WTC11 (cell line): ENCODE measurements around the gene RPL19. TPM values are rescaled to one million over a fixed set of nuclear protein-coding genes. Genes with fewer than 3 reads are reported as not detected.

ENCODE experiments used
- ATAC-seq: fragments of 200-7000 bp; cut with Tn5 transposase; 2 replicates; pipeline ENCODE4 v1.10.0; 2021; ENCODE audit warnings: mild to moderate bottlenecking, moderate library complexity
- CTCF ChIA-PET: fragments of 300-600 bp; sonication (Branson Sonifier 250); formaldehyde crosslinking; loops from one replicate; lab custom pipeline; 2021; ENCODE audit warnings: antibody characterized with exemption; lab: Charles Lee
- POLR2A ChIA-PET: fragments of 350-600 bp; sonication (Branson Sonifier 250); formaldehyde crosslinking; loops from one replicate; lab custom pipeline; 2021; ENCODE audit warnings: antibody characterized with exemption; lab: Charles Lee
- DNase-seq: peaks from one replicate; pipeline ENCODE4 v3.0.0; 2021; ENCODE audit warnings: low spot score
- H3K27ac Mint-ChIP-seq: 2 replicates; pipeline ENCODE4 v1.8.0; 2021; ENCODE audit warnings: mixed read lengths
- H3K27me3 Mint-ChIP-seq: 2 replicates; pipeline ENCODE4 v1.8.0; 2021; ENCODE audit warnings: low read depth, mild to moderate bottlenecking, moderate library complexity, mixed read lengths
- H3K36me3 Mint-ChIP-seq: 2 replicates; pipeline ENCODE4 v1.8.0; 2021; ENCODE audit warnings: mixed read lengths
- H3K4me1 Mint-ChIP-seq: 2 replicates; pipeline ENCODE4 v1.8.0; 2022; ENCODE audit warnings: mixed read lengths
- H3K4me3 Mint-ChIP-seq: 2 replicates; pipeline ENCODE4 v1.8.0; 2021; ENCODE audit warnings: mild to moderate bottlenecking, moderate library complexity, mixed read lengths
- H3K9me3 Mint-ChIP-seq: 2 replicates; pipeline ENCODE4 v1.8.0; 2021; ENCODE audit warnings: mixed read lengths
- ARID4B ChIP-seq: sonication (generic); formaldehyde crosslinking; IDR thresholded peaks from 2 replicates; pipeline ENCODE4 v1.8.0; 2023; ENCODE audit warnings: missing genetic modification reagents, mild to moderate bottlenecking, borderline replicate concordance
- ATF1 ChIP-seq: sonication (generic); formaldehyde crosslinking; IDR thresholded peaks from 2 replicates; pipeline ENCODE4 v1.8.1; 2023; ENCODE audit warnings: mild to moderate bottlenecking, moderate library complexity, missing genetic modification reagents
- ATF2 ChIP-seq: sonication (generic); formaldehyde crosslinking; IDR thresholded peaks from 2 replicates; pipeline ENCODE4 v1.8.1; 2022; ENCODE audit warnings: low read depth, missing genetic modification reagents, borderline replicate concordance
- CREM ChIP-seq: sonication (generic); formaldehyde crosslinking; IDR thresholded peaks from 2 replicates; pipeline ENCODE4 v1.8.1; 2022; ENCODE audit warnings: mild to moderate bottlenecking, missing genetic modification reagents, moderate library complexity
- IRF1 ChIP-seq: sonication (generic); formaldehyde crosslinking; IDR thresholded peaks from 2 replicates; pipeline ENCODE4 v1.8.0; 2023; ENCODE audit warnings: missing genetic modification reagents
- JUN ChIP-seq: sonication (generic); formaldehyde crosslinking; IDR thresholded peaks from 2 replicates; pipeline ENCODE4 v1.8.0; 2023; ENCODE audit warnings: mild to moderate bottlenecking, missing genetic modification reagents
- MXD4 ChIP-seq: fragments of 250-450 bp; sonication (Bioruptor Pico); IDR thresholded peaks from 2 replicates; pipeline ENCODE4 v1.8.0; 2021; ENCODE audit warnings: mild to moderate bottlenecking, moderate library complexity, borderline replicate concordance
- NR1H2 ChIP-seq: sonication (generic); formaldehyde crosslinking; IDR thresholded peaks from 2 replicates; pipeline ENCODE4 v1.9.0; 2021; ENCODE audit warnings: mild to moderate bottlenecking, moderate library complexity, missing genetic modification reagents
- OVOL2 ChIP-seq: fragments of 250-450 bp; sonication (Bioruptor Pico); IDR thresholded peaks from 2 replicates; pipeline ENCODE4 v1.9.0; 2021; ENCODE audit warnings: mild to moderate bottlenecking, borderline replicate concordance
- SP1 ChIP-seq: sonication (generic); formaldehyde crosslinking; conservative IDR thresholded peaks from 2 replicates; pipeline ENCODE4 v1.8.1; 2022; ENCODE audit warnings: missing genetic modification reagents
- TP53 ChIP-seq: sonication (generic); formaldehyde crosslinking; IDR thresholded peaks from 2 replicates; pipeline ENCODE4 v1.8.1; 2023; ENCODE audit warnings: mild to moderate bottlenecking, missing genetic modification reagents
- USF1 ChIP-seq: sonication (generic); formaldehyde crosslinking; IDR thresholded peaks from 2 replicates; pipeline ENCODE4 v1.8.0; 2022; ENCODE audit warnings: mild to moderate bottlenecking, missing genetic modification reagents
- ZNF219 ChIP-seq: sonication (generic); formaldehyde crosslinking; IDR thresholded peaks from 2 replicates; pipeline ENCODE4 v1.8.0; 2023; ENCODE audit warnings: missing genetic modification reagents, mild to moderate bottlenecking, borderline replicate concordance
- ZNF232 ChIP-seq: sonication (generic); formaldehyde crosslinking; IDR thresholded peaks from 2 replicates; pipeline ENCODE4 v1.8.0; 2022; ENCODE audit warnings: mild to moderate bottlenecking, missing genetic modification reagents
- total RNA-seq: library from RNA; stranded (reverse); gene quantifications from 3 replicates; pipeline ENCODE4 v1.2.3, GENCODE V29; 2021
- TF ChIP-seq, protein P1 (sequence below): sonication (generic); formaldehyde crosslinking; conservative IDR thresholded peaks from 2 replicates; pipeline ENCODE4 v1.8.1; 2022; ENCODE audit warnings: mild to moderate bottlenecking, missing genetic modification reagents
- TF ChIP-seq, protein P2 (sequence below): fragments of 250-450 bp; sonication (Bioruptor Pico); IDR thresholded peaks from 2 replicates; pipeline ENCODE4 v1.9.0; 2021; ENCODE audit warnings: mild to moderate bottlenecking
- TF ChIP-seq, protein P3 (sequence below): sonication (generic); formaldehyde crosslinking; IDR thresholded peaks from 2 replicates; pipeline ENCODE4 v1.8.0; 2022; ENCODE audit warnings: mild to moderate bottlenecking, missing genetic modification reagents
- TF ChIP-seq, protein P4 (sequence below): fragments of 250-450 bp; sonication (Bioruptor Pico); IDR thresholded peaks from 2 replicates; pipeline ENCODE4 v1.8.0; 2021; ENCODE audit warnings: mild to moderate bottlenecking
- TF ChIP-seq, protein P5 (sequence below): sonication (generic); formaldehyde crosslinking; IDR thresholded peaks from 2 replicates; pipeline ENCODE4 v1.8.1; 2023; ENCODE audit warnings: mild to moderate bottlenecking, moderate library complexity, missing genetic modification reagents
- TF ChIP-seq, protein P6 (sequence below): sonication (generic); formaldehyde crosslinking; IDR thresholded peaks from 2 replicates; pipeline ENCODE4 v1.8.1; 2023; ENCODE audit warnings: mild to moderate bottlenecking, missing genetic modification reagents, moderate library complexity

The RPL19 gene
- total RNA-seq, 1 experiment from 2014 or later = 1,970 TPM

- peaks cover 15% of the 10 kb centered on the region for H3K4me1 Mint-ChIP-seq
- DNase-seq (no peak), ATAC-seq (no peak)
- TF ChIP-seq JUN (CRISPR knock-in tag) = no peak
- TF ChIP-seq, protein P1, sequence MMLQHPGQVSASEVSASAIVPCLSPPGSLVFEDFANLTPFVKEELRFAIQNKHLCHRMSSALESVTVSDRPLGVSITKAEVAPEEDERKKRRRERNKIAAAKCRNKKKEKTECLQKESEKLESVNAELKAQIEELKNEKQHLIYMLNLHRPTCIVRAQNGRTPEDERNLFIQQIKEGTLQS (CRISPR knock-in tag) = no peak
- no peak overlapping the region for H3K4me3 Mint-ChIP-seq
- no peaks in the 10 kb centered on the region for H3K9me3 Mint-ChIP-seq
- no peaks in the 10 kb centered on the region for H3K27me3 Mint-ChIP-seq
- H3K36me3 Mint-ChIP-seq = peaks cover 22% of the 10 kb centered on the region
- CTCF ChIA-PET = interaction anchor here (1.0 kb wide), 1 partner anchor 16 kb away, joined by 6 read pairs; the partner anchor contains the start of gene ARL5C
- POLR2A ChIA-PET = no interaction called here
- H3K27ac Mint-ChIP-seq = no peak overlapping the region
Measured at GRCh38 chr17:39181303-39181702, 18.8 kb upstream of the RPL19 start.

DNA sequence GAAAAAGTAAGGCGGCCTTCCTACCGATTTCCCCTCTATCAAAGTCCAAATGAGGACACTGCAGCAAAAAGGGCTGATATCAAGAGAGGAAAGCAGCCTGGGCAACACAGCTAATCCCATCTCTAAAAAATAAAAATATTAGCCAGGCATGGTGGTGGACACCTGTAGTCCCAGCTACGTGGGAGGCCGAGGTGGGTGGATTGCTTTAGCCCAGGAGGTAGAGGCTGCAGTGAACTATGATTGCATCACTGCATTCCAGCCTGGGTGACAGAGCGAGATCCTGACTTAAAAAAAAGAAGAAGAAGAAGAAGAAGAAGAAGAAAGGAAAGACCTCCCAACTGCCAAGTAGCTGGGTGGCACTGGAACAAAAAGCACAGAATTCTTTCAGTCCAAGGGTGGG, 17.0 kb upstream of the RPL19 start:
- no peaks in the 10 kb centered on the region for H3K4me1 Mint-ChIP-seq
- TF ChIP-seq NR1H2 (CRISPR knock-in tag) (no peak), ATF2 (CRISPR knock-in tag) (no peak), TP53 (no peak), MXD4 (no peak), ZNF232 (no peak), CREM (CRISPR knock-in tag) (no peak), OVOL2 (CRISPR knock-in tag) (no peak), ZNF219 (CRISPR knock-in tag) (no peak), SP1 (CRISPR knock-in tag) (no peak), ARID4B (CRISPR knock-in tag) (no peak), IRF1 (CRISPR knock-in tag) (no peak), USF1 (CRISPR knock-in tag) (no peak), ATF1 (CRISPR knock-in tag) (no peak)
- TF ChIP-seq, protein P2, sequence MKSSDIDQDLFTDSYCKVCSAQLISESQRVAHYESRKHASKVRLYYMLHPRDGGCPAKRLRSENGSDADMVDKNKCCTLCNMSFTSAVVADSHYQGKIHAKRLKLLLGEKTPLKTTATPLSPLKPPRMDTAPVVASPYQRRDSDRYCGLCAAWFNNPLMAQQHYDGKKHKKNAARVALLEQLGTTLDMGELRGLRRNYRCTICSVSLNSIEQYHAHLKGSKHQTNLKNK (CRISPR knock-in tag) = no peak
- TF ChIP-seq, protein P3, sequence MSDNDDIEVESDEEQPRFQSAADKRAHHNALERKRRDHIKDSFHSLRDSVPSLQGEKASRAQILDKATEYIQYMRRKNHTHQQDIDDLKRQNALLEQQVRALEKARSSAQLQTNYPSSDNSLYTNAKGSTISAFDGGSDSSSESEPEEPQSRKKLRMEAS (CRISPR knock-in tag) = no peak
- TF ChIP-seq, protein P4, sequence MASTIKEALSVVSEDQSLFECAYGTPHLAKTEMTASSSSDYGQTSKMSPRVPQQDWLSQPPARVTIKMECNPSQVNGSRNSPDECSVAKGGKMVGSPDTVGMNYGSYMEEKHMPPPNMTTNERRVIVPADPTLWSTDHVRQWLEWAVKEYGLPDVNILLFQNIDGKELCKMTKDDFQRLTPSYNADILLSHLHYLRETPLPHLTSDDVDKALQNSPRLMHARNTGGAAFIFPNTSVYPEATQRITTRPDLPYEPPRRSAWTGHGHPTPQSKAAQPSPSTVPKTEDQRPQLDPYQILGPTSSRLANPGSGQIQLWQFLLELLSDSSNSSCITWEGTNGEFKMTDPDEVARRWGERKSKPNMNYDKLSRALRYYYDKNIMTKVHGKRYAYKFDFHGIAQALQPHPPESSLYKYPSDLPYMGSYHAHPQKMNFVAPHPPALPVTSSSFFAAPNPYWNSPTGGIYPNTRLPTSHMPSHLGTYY (CRISPR knock-in tag) = no peak
- TF ChIP-seq, protein P5, sequence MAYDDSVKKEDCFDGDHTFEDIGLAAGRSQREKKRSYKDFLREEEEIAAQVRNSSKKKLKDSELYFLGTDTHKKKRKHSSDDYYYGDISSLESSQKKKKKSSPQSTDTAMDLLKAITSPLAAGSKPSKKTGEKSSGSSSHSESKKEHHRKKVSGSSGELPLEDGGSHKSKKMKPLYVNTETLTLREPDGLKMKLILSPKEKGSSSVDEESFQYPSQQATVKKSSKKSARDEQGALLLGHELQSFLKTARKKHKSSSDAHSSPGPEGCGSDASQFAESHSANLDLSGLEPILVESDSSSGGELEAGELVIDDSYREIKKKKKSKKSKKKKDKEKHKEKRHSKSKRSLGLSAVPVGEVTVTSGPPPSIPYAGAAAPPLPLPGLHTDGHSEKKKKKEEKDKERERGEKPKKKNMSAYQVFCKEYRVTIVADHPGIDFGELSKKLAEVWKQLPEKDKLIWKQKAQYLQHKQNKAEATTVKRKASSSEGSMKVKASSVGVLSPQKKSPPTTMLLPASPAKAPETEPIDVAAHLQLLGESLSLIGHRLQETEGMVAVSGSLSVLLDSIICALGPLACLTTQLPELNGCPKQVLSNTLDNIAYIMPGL (CRISPR knock-in tag) = no peak
- TF ChIP-seq, protein P1 (CRISPR knock-in tag) = no peak
- TF ChIP-seq, protein P6, sequence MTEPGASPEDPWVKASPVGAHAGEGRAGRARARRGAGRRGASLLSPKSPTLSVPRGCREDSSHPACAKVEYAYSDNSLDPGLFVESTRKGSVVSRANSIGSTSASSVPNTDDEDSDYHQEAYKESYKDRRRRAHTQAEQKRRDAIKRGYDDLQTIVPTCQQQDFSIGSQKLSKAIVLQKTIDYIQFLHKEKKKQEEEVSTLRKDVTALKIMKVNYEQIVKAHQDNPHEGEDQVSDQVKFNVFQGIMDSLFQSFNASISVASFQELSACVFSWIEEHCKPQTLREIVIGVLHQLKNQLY (CRISPR knock-in tag) = no peak

More for the DNA sequence above, 17.0 kb upstream of the RPL19 start:
- no peak overlapping the region for H3K4me3 Mint-ChIP-seq
- ATAC-seq (no peak), DNase-seq (no peak)
- POLR2A ChIA-PET = no interaction called here
- no peaks in the 10 kb centered on the region for H3K9me3 Mint-ChIP-seq
- no peaks in the 10 kb centered on the region for H3K27me3 Mint-ChIP-seq
- peak overlapping the region; percentile 41; the same call in 1 of the 2 replicates for H3K27ac Mint-ChIP-seq
- CTCF ChIA-PET = interaction anchor here (0.8 to 4.9 kb wide), 5 partner anchors 9 to 53 kb away, joined by 3 to 39 read pairs (median 5); no protein-coding TSS in a partner anchor
- H3K36me3 Mint-ChIP-seq = peaks cover 29% of the 10 kb centered on the region
